Neural progenitor cell (in vitro differentiated cells): ENCODE measurements around the gene GPR107.

Experiments
- EZH2 ChIP-seq: fragments of 200-600 bp; sonication (generic); IDR thresholded peaks from 2 replicates; pipeline ENCODE4 v1.6.1; 2017; ENCODE audit warnings: antibody characterized with exemption, mild to moderate bottlenecking, moderate library complexity
- TF ChIP-seq, protein P1 (sequence below): fragments of 200-600 bp; sonication (generic); IDR thresholded peaks from 2 replicates; pipeline ENCODE4 v1.5.1; 2017; ENCODE audit warnings: antibody characterized with exemption, mild to moderate bottlenecking

DNA sequence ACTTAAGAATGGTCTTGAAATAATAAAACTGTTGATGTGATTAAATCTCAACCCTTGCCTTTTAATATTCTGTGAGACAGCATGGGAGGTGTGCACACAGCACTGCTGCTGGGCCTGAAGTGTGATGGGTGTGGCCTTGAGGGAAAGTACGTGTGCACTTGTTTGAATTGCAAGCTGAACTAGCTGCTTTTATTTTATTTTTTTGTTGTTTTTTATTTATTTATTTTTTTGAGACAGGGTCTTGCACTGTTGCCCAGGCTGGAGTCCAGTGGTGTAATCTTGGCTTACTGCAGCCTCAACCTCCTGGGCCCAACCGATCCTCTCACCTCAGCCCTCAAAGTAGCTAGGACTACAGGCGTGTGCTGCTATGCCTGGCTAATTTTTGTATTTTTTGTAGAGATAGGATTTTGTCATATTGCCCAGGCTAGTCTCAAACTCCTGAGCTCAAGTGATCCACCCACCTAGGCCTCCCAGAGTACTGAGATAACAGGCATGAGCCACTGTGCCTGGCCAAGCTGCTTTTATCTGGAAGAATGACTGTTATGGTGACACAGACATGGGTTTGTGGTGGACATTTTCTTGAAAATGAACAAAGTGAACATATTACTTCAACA lies 58.9 kb downstream of the GPR107 start:
- TF ChIP-seq, protein P1, sequence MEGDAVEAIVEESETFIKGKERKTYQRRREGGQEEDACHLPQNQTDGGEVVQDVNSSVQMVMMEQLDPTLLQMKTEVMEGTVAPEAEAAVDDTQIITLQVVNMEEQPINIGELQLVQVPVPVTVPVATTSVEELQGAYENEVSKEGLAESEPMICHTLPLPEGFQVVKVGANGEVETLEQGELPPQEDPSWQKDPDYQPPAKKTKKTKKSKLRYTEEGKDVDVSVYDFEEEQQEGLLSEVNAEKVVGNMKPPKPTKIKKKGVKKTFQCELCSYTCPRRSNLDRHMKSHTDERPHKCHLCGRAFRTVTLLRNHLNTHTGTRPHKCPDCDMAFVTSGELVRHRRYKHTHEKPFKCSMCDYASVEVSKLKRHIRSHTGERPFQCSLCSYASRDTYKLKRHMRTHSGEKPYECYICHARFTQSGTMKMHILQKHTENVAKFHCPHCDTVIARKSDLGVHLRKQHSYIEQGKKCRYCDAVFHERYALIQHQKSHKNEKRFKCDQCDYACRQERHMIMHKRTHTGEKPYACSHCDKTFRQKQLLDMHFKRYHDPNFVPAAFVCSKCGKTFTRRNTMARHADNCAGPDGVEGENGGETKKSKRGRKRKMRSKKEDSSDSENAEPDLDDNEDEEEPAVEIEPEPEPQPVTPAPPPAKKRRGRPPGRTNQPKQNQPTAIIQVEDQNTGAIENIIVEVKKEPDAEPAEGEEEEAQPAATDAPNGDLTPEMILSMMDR: no peak
- no peak for TF ChIP-seq EZH2
